HepG2 (cell line): ENCODE data around the gene GPR162. TPM values are rescaled to one million over a fixed set of nuclear protein-coding genes. Genes with fewer than 3 reads are reported as not detected.
A peak's percentile ranks its signal among the peaks of the same experiment; 100 is the strongest.

ENCODE experiments used
- ASH2L ChIP-seq: fragments of 300-600, 200-600 bp; sonication (generic); IDR thresholded peaks from 2 replicates; pipeline ENCODE4 v1.7.0; 2017; ENCODE audit warnings: low read depth, mild to moderate bottlenecking, moderate library complexity, mixed read lengths, low read length; ENCODE audit not compliant: insufficient read length
- BHLHE40 ChIP-seq: IDR thresholded peaks from 2 replicates; pipeline ENCODE4 v1.6.1; 2011; ENCODE audit warnings: low read length, improper control_type of control experiment
- CREB3 ChIP-seq: sonication (generic); formaldehyde crosslinking; IDR thresholded peaks from 2 replicates; pipeline ENCODE4 v1.5.0; 2020; ENCODE audit warnings: missing genetic modification reagents
- GABPB1 ChIP-seq: IDR thresholded peaks from 2 replicates; pipeline ENCODE4 v1.6.1; 2016; ENCODE audit warnings: mild to moderate bottlenecking, missing genetic modification reagents, moderate library complexity, missing compliant biosample characterization
- HOXD1 ChIP-seq: sonication (generic); formaldehyde crosslinking; IDR thresholded peaks from 2 replicates; pipeline ENCODE4 v1.5.0; 2020; ENCODE audit warnings: missing genetic modification reagents
- KAT7 ChIP-seq: IDR thresholded peaks from 2 replicates; pipeline ENCODE4 v1.6.1; 2018; ENCODE audit warnings: borderline replicate concordance, missing compliant biosample characterization
- KLF15 ChIP-seq: sonication (generic); formaldehyde crosslinking; IDR thresholded peaks from 2 replicates; pipeline ENCODE4 v1.8.1; 2023; ENCODE audit warnings: borderline replicate concordance, mild to moderate bottlenecking, inconsistent platforms, missing genetic modification reagents, mixed read lengths
- MIER3 ChIP-seq: IDR thresholded peaks from 2 replicates; pipeline ENCODE4 v1.6.1; 2016; ENCODE audit warnings: missing compliant biosample characterization, borderline replicate concordance
- NFRKB ChIP-seq: fragments of 450-650 bp; IDR thresholded peaks from 2 replicates; pipeline ENCODE4 v1.6.1; 2017
- PAXIP1 ChIP-seq: sonication (generic); formaldehyde crosslinking; conservative IDR thresholded peaks from 2 replicates; pipeline ENCODE4 v1.4.0; 2020; ENCODE audit warnings: mild to moderate bottlenecking, missing genetic modification reagents, moderate library complexity
- RBFOX2 ChIP-seq: fragments of 200-400 bp; formaldehyde crosslinking; IDR thresholded peaks from 2 replicates; pipeline ENCODE4 v1.6.1; 2017; ENCODE audit warnings: low read depth, mild to moderate bottlenecking, low read length
- SMAD3 ChIP-seq: sonication (generic); formaldehyde crosslinking; IDR thresholded peaks from 2 replicates; pipeline ENCODE4 v1.4.0; 2020; ENCODE audit warnings: missing genetic modification reagents
- TEAD2 ChIP-seq: sonication (generic); formaldehyde crosslinking; IDR thresholded peaks from 2 replicates; pipeline ENCODE4 v1.9.0; 2021; ENCODE audit warnings: missing genetic modification reagents
- TFDP1 ChIP-seq: IDR thresholded peaks from 2 replicates; pipeline ENCODE4 v1.6.1; 2016; ENCODE audit warnings: missing compliant biosample characterization, missing genetic modification reagents, borderline replicate concordance
- TFE3 ChIP-seq: IDR thresholded peaks from 2 replicates; pipeline ENCODE4 v1.6.1; 2016
- U2AF1 ChIP-seq: fragments of 200-400 bp; formaldehyde crosslinking; optimal IDR thresholded peaks from 2 replicates; pipeline ENCODE3; 2017; ENCODE audit warnings: mild to moderate bottlenecking, low read depth, low read length
- ZNF121 ChIP-seq: sonication (generic); formaldehyde crosslinking; IDR thresholded peaks from 2 replicates; pipeline ENCODE4 v1.5.0; 2020; ENCODE audit warnings: mild to moderate bottlenecking, missing genetic modification reagents
- ZNF513 ChIP-seq: sonication (generic); formaldehyde crosslinking; conservative IDR thresholded peaks from 2 replicates; pipeline ENCODE4 v1.5.0; 2020; ENCODE audit warnings: missing genetic modification reagents
- ZNF776 ChIP-seq: sonication (generic); formaldehyde crosslinking; IDR thresholded peaks from 2 replicates; pipeline ENCODE4 v1.4.0; 2020; ENCODE audit warnings: mild to moderate bottlenecking, missing genetic modification reagents
- ZNF841 ChIP-seq: sonication (generic); formaldehyde crosslinking; IDR thresholded peaks from 2 replicates; pipeline ENCODE4 v1.8.1; 2023; ENCODE audit warnings: missing genetic modification reagents, borderline replicate concordance
- ZSCAN29 ChIP-seq: sonication (generic); formaldehyde crosslinking; conservative IDR thresholded peaks from 2 replicates; pipeline ENCODE4 v1.4.0; 2020; ENCODE audit warnings: mild to moderate bottlenecking, missing genetic modification reagents
- polyA plus RNA-seq, 8 experiments: library from polyadenylated mRNA; depleted of rRNA in 3 of 8; stranded (reverse) in 7 of 8; unstranded in 1 of 8; fragments of >200 nt; fragmentation: Illumina TruSeq in 4 of 8; extraction: Trizol in 4 of 8; gene quantifications; 2 replicates each; pipeline versions ENCODE4 v1.2.1 to v1.2.3, GENCODE V29; 2011 to 2016; ENCODE audit warnings: low read depth in 4 of 8, missing spikeins in 1 of 8, mixed read lengths in 1 of 8; ENCODE audit not compliant: insufficient read depth in 1 of 8
- total RNA-seq, 5 experiments: library from RNA; depleted of rRNA; stranded (reverse); fragments of >200 nt; fragmentation: Illumina TruSeq; extraction: Trizol; gene quantifications; 2 replicates each; pipeline ENCODE4 v1.2.3, GENCODE V29; 2016; ENCODE audit warnings: low read depth in 1 of 5

The GPR162 gene
- total and polyA plus RNA-seq, 2 of the 13 experiments (the other 11 are each of a cell fraction or from before 2014, with no cell fraction given), result 0.08 TPM; not detected in 1

GRCh38 chr12:6792522-6793201 lies 29.0 kb upstream of the GPR162 start (continued):
- peak; percentile 46 for TF ChIP-seq ASH2L
- peak; percentile 54; the same call in 1 of the 2 replicates for TF ChIP-seq MIER3
- 0 out of 2 replicates have a peak, but pooled peaks have one; percentile 35 for TF ChIP-seq KAT7
- TF ChIP-seq ZSCAN29, result no peak
- no peak for TF ChIP-seq ZNF841 (CRISPR knock-in tag)
- TF ChIP-seq SMAD3 (CRISPR knock-in tag), result no peak
- peak; percentile 78 for TF ChIP-seq U2AF1
- TF ChIP-seq RBFOX2, result no peak
- TF ChIP-seq GABPB1 (CRISPR knock-in tag), result peak; percentile 74
- no peak for TF ChIP-seq HOXD1 (CRISPR knock-in tag)
- TF ChIP-seq CREB3 (CRISPR knock-in tag), result no peak
- TF ChIP-seq TEAD2 (CRISPR knock-in tag), result no peak
- TF ChIP-seq PAXIP1, result peak; percentile 95
- peak; percentile 83 for TF ChIP-seq BHLHE40
- TF ChIP-seq ZNF513 (CRISPR knock-in tag), result no peak
- TF ChIP-seq ZNF121 (CRISPR knock-in tag), result no peak
- TF ChIP-seq TFE3 (CRISPR knock-in tag), result 0 out of 2 replicates have a peak, but pooled peaks have one; percentile 16
- no peak for TF ChIP-seq KLF15 (CRISPR knock-in tag)
- peak; percentile 53; the same call in 1 of the 2 replicates for TF ChIP-seq TFDP1 (CRISPR knock-in tag)
- no peak for TF ChIP-seq NFRKB
- TF ChIP-seq ZNF776 (CRISPR knock-in tag), result no peak
